AML-193 (cell line): ENCODE results near the gene OTOG.

Experiments
- DNase-seq, 2 experiments: peaks; one replicate each; lab custom pipeline; 2025; lab: John Stamatoyannopoulos, UW

The OTOG gene

DNA sequence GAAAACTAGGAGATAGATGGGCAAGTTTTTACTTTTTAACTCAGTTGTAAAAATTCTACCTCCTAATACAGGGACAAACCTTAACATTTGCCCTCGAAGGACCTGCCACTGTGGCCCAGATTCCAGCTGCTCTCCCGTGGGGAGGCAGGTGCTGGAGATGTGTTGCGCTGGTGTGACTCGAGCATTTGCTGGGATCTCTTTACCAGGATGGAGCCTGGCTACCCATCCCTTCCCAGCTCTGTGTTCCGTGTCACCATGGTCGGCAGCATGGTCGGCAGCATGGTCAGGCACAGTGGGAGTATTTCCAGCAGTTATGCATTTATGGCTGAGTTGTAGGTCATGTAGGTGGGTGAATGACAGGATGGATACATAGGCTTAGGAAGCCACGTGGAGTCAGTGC lies 41.1 kb downstream of the OTOG start:
- no peak for DNase-seq

DNA sequence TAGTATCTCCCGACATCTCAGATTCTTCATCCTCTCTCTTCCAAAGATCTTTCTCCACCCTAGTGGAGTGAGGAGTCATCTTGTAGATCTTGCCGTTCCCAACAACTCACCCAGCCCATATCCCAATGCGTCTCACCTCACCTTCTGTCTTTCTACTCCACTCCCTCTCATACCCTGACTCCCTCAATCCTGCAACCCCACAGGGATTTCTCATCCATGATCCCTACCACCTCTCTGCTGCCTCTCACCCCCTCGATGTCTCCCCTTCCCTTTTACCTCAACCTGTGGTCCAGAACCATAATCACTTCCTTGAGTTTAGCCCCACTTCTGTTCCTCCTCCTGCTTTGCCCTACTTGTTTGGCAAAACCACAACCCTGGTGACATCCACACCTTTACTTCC lies 41.7 kb downstream of the OTOG start:
- DNase-seq, result no peak

DNA sequence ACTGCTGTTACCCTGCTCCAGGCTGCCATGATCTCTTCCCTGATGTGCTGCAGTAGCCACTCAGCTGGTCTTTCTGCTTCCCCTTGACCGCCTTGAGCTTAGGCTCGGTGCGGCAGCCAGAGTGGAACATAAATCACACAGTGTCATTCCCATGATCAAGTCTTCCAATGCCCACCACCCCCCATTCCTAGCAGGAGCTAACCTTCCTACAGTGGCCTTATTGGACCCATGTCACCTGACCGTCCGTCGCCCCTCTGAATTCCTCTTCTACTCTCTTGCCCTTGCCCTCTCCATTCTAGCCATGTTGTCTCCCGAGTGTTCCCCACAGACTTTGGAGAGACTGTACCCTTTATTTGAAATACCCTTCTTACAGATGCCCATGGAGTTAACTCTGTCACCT lies 43.4 kb downstream of the OTOG start:
- no peak for DNase-seq

DNA sequence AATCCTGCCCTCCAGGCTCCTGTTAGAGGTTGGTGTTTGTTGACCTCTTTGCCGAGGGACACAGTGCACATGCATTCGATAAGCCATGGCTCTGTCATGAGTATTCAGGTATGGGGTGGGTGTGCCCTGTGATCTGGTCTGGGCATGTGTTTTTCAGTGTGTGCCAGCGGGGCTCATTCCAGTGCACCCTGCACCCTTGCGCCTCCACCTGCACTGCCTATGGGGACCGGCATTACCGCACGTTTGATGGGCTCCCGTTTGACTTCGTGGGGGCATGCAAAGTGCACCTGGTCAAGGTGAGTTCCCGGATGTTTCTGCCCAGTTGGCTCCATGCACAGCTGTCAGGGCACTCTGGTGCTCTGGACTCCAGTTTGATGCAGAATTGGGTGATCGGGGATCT lies 44.2 kb downstream of the OTOG start:
- DNase-seq, result no peak

DNA sequence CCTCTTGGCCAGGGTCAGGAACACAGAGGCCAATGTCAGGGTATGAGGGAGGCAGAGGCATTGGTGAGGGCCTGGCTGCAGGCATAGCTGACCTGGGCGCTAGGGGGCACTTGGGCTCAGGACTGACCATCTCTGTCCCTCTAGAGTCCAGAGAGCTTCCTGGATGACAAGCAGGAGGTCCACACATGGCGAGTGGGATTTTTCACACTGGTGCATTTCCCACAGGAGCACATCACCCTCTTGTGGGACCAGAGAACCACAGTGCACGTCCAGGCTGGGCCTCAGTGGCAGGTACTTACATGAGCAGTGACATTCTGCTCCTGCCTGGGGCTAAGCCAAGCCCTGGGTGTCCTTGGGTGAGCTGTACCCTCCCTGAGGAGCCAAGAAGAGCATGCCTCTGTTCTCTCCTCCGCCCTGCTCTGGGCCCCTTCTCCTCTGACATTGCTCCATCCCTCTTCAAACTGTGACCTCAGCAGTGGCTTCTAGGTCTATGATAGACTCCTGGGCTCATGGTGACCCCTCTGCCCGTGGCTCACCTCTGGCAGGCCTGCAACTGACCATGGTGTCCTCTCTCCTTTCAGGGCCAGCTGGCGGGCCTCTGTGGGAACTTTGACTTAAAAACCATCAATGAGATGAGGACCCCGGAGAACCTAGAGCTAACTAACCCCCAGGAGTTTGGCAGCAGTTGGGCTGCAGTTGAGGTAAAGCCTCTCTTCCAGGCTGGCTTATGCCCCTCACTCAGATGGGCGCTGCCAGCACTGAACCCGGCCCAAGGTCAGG lies 46.6 kb downstream of the OTOG start:
- no peak for DNase-seq

DNA sequence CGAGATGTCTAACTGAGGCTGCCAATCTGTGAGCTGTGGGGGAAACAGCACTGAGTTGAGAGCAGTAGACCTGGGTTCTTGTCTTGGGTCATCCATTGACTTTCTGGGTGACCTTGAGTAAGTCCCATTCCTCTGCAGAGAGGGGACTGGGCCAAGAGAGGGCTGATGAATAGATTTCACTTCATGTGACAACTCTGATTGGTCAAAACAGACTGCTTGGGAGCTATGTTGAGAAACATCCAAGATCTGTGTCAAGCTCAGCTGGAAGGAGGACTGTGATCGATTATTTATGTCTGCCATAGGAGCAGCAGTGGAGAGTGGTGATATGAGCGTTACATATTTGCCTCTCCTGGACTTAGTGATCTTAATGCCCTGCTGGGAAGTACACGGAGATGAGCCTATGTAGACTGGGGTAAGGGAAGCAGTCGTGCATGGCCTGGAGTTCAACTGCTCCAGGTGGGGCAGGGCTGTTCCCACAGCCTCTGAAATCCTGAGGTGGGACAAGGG lies 47.7 kb downstream of the OTOG start:
- DNase-seq, result no peak

DNA sequence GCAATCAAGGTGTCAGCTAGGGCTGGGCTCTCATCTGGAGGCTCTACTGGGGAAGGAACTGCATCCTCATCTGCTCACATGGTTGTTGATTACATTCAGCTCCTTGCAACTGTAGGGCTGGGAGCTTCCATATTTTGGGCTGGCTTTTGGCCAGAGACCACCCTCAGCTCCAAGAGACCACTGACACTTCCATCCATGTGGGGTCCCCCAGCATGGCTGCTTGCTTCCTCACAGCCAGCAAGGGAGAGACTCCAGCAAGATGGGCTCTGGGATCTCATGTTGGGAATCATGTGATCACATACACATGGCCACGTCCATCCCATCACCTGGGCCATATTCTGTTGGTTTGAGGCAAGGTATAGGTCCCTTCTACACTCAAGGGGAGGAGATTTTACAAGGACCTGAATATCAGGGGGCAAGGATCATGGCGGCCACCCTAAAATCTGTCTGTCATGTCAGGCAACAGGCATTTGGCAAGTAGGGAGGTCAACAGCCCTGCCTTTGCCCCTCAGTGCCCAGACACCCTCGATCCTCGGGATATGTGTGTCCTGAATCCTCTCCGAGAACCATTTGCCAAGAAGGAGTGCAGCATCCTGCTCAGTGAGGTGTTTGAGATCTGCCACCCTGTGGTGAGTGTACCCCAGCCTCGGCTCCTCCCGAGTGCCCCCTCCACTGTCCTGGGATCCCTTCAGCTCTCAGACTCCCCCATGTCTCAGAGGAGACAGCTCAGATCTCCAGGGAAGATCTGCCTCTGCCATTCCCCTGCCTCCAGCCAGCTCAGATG lies 48.7 kb downstream of the OTOG start:
- DNase-seq, result no peak

DNA sequence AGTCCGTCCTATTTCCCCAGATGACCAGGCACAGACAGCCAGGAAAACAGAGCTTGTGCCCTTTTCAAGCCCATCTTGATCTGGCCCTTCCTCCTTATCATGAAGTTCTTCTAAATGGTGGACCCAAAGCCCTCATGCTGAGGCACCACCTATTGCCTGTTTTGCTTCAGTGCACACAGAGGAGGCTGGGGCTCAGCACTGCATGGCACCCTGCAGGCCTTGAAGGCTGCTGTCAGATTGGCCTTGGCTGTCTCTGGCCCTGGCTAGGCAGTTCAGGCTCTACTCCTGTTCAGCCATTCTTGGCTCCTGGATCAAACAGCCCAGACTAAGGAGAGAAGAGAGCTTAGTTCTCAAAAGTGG lies 49.2 kb downstream of the OTOG start:
- DNase-seq, result no peak

DNA sequence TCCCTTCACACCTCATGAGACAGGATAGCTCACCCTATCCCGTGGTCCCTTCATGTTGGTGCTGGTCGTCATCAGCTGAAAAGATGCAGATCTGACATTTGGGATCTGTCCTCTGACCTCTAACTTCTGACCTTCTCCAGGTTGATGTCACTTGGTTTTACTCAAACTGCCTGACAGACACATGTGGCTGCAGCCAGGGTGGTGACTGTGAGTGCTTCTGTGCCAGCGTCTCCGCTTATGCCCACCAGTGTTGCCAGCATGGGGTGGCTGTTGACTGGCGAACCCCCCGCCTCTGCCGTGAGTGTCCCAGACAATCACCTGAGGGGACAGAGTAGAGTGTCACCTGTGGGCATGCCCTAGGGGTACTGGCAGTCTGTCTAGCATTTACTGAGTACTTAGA lies 49.7 kb downstream of the OTOG start:
- no peak for DNase-seq

DNA sequence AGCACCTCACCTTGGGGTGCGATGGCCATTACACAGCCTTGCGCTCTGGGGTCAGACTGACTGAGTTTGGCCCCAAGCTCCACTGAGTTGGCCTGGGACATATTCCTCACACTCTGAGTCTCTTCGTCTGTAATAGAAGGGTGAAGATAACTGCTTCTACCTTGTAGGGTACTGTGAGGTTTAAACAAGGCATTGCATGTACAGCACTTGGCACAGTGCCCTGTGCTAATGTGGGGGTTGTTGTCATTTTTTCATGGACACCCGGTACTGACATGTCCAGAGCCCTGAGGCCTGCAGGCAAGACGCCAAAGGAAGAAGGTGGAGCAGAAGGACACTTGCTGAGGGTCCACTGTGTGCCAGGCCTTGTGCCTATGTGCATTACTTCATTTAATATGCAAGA lies 50.7 kb downstream of the OTOG start:
- no peak for DNase-seq

DNA sequence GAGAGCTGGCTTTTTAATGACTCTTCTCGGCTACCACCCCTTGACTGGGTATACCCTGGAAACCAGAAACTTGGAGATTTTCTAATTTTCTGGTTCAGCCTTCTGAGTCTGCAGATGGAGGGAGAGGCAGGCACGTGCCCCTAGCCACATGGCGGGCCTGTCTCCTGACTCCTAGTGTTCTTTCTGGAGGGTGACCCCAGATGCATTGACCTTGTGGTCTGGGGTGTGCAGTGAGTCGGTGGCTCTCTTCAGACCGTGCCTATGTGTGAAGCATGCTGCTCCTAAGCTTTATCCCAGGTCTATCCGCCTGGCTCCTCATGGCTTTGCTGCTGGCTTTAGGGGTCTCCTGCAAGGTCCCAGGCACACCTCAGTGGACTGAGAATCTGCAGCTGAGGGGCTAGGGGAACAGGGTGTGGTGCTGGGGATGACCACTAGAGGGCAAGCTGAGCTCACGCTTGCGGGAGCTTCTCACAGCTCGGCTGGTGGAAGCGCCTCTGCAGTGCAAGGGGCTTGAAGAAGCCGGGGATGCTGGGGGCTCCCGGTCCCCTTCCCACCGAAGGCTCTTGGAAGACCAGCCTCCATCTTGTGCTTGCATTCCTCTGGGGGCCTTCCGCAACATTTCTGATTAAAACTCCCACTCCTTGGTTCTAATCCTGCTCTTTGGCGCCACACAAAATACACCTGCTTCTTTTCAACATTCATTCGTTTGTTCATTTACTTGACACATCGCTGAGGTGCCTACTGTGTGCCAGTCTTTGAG lies 51.8 kb downstream of the OTOG start:
- DNase-seq, result peak; percentile 4 to 36

DNA sequence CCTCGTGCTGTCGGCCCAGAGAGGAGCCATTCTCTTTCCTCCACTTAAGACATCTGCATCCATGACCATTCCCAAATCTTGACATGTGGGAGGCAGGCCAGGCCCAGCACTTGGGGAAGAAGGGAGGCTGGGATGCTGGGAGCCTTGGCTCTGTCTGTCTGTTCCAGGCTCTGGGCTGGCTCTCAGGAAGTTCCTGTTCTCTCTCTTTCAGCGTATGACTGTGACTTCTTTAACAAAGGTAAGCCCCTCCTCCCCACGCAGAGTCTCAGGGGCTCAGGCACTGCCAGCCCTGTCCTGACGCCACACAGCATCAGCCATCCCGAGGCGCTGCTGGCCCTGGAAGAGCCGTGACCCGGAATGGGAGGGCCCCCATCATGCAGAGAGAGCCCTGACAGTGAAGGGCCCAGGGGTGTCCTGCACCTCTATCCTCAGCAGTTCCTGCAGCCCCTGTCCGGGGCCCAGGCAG lies 52.4 kb downstream of the OTOG start:
- DNase-seq, result no peak

DNA sequence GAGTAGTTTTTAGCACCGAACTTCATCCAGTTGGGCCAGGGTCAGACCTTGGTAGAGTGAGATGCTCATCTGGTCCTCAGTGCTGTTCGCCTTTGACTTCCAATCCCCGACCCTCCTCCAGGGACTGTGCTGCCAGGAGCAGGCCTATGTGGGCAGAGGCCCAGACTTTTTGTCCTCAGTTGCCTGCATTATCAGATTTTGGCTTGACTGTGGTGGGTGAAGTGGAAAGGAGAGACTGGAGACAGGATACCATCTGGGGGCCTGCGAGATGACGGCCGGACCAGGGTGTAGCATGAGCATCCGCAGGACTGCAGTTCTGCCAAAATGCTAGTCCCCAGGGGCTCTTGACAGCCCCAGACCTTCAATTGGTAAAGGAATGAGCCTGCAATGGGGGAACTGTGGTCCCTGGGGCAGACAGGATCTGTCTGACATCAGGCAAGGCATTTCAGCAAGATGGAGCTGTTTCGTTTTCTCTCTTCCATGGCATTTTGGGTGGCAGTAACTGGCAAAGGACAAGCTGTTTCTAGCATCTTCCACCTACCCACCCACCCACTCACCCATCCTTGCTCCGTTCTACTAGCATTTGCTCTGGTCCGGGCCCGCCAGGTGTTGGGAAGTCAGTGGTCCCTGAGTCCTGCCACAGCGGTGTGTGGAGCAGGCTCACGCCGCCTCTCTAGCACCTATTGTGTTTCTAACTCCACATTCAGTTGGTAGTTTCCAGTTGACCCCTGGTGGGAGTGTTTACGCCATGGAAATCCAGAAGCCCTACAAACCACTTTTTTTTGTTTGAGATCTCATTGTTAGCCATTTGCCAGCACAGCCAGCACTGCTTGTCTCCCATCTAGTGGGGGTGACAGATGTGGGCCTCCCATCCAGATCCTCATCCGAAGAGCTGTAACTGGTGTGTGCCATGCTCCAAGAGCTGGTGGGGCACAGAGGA lies 53.5 kb downstream of the OTOG start:
- DNase-seq, result no peak

DNA sequence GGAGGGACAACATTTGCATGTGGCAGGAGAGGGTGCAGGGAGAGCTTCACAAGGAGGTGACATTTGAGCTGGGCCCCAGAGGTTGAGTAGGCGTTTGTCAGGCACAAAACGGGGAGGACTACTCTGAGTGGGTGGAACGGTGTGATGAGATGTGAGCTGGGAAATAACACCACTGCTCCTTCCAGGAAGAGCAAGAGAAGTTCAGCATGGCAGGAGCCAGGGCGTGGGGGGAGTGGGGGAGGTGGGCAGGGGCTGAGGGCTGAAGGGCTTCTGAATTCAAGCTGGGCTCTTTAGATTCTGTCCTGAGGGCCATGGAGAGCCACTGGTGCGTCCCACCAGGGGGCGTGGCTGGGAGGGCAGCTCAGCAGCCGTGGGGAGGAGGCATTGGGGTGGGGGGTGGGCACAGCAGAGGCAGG lies 54.2 kb downstream of the OTOG start:
- no peak for DNase-seq

DNA sequence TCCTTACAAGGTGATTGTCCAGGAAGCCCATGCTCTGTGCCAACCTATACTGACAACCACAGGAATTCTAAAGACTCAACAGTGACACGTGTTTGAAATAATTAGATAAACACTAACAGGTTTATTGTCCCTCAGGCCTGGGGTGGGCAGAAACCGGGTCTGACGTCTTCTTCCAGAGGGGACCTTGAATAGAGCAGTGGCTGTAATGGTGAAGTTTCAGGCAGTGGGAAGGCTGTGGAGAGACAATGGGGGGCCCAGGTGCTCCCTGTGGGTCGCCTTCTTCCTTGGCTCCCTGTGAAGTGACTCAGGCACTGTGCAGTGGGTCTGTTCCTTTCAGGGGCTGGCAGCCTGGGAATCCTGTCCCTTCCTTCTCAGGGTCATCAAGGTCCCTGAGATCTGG lies 54.6 kb downstream of the OTOG start:
- no peak for DNase-seq

DNA sequence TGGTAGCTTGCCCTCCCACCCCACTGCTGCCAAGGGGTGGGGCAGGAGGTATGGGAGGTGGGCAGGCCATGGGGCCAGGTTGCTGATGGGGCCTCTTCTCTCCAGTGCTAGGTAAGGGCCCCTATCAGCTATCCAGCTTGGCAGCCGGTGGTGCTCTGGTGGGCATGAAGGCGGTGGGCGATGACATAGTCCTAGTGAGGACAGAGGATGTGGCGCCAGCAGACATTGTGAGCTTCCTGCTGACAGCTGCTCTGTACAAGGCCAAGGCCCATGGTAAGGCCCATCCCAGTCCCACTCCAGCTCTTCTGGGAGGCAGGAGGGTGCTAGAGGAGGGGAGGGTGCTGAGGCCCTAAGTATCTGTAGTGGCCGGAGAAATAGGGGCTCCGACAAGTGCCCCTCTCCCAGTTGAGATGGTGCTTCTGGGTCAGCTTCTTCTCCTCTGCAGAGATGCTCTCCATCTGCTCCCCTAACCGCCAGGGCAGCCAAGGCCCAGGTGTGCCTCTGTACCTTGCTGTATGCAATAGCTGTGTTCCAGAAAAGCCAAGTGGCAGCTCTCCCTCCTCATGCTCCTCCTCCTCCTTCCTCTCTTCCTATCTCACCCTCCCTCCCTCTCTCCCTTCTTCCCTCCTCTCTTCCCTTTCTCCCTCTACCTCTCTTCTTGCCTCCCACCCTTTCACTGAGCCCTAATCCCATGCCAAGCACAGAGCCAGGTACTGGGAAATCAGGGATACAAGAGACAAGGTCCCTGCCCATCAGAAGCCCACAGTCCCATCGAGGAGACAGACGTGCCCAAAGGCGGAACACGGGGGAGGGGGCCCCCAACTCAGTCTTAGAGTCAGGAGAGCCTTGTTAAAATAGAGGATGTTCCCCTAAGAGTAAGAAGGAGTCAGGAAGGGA lies 55.3 kb downstream of the OTOG start:
- DNase-seq, result no peak

DNA sequence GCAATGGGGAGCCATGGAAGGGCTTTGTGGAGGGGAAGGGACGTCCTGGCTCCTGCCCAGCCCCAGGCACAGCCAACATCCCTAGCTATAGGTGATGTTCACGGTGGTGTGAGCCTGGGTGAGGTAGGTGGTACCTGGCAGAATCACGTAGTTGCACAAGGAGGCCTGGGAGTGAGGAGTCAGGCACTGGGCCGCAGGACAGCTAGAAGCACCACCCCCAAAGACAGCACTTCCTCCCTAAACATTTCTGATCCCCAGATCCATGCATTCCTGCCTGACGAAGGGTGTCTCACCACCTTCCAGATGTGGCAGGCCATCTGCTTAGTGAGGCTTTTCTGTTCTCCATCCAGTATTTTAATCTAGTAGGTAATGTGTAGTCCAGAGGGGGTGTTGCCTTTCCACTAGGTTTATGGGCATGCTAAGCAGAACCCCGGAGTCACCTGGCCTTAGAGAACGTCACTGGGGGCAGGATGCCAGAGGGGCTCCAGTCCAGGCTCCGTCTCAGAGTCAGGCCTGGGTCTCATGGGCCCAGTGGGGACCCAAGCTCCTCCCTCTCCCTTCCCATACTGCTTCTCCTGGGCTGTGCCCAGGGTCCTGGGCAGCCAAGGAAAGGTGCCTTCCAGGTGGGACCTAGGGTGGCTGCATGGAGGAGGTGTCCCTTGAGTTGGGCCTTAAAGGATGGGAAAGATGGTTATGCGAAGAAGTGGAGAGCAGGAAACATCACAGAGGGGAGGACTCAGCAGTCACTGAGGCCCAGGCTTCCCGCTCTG lies 56.2 kb downstream of the OTOG start:
- DNase-seq, result no peak

DNA sequence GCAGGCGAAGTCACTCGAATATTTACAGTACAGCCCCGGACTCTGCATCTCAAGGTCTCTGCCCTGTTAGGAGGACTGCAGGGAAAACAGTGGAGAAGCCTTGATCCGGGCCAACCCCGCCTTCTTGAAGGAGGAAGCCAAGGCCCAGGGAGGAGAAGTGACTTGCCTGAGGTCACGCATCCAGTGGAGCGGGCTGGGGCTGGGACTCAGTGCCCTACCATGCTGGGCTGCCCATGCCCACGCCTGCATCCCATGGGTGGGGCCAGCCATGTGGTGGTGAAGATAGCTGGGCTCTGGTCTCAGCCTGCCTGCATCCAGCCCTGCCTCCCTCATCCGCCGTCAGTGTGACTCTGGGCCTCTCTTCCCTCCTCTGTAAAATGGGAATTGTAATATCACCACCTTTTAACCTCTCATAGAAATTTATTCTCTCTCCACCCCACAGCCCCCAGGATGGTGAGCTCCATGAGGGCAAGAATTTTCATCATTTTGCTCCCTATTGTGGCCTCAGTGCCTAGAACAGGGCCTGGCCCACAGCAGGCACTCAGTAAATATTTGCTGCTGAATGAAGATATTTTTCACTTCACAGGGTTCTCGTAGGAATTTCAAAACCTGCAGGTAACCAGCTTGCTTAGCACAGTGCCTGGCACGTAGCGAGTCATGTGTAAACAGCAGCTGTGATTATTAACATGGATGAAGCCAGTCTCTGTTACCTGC lies 57.3 kb downstream of the OTOG start:
- no peak for DNase-seq

DNA sequence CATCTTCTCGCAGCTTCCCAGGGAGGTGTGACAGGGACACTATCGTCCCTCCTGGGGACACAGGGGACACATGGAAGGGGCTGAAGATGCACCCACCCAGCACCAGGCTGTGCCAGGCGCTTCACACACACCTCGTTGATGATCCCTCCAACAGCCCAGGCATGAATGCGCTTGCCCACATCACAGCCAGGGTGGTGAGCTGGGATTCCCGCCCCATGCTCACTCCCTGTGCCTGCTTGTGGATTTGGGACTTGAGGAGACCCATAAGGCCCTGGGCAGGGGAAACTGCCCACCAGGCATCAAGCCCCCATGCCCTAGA lies 57.8 kb downstream of the OTOG start:
- no peak for DNase-seq
